ENCODE results near the gene HES3. TPM values are rescaled to one million over a fixed set of nuclear protein-coding genes. Genes with fewer than 3 reads are reported as not detected.

Gene HES3
- total RNA-seq, 2 donors from 2014 or later = not detected

GRCh38 chr1:6281511-6282402 is 37.8 kb downstream of the HES3 start:
- intact Hi-C loops (cut with DNase I) = no loop called here
- DNase-seq (no peak), ATAC-seq (no peak)

GRCh38 chr1:6282577-6283270 is 38.7 kb downstream of the HES3 start:
- DNase-seq = no peak
- intact Hi-C loops (cut with DNase I) = no loop called here
- Histone ChIP-seq H3K9me3 (no peaks in the 10 kb centered on the region), H3K27me3 (no peaks in the 10 kb centered on the region), H3K27ac (no peak overlapping the region), H3K4me3 (no peak overlapping the region), H3K36me3 (replicated peaks in 1 of 2; ENCODE audit: insufficient read depth in 1 of 2, low read depth in 2 of 2) (no peaks in the 10 kb centered on the region), H3K4me1 (peaks cover 7% of the 10 kb centered on the region)
- 91 to 93% methylated on average over 16 to 17 of the region's 17 CpGs for WGBS, 2 donors
- no peak for ATAC-seq
- TF ChIP-seq CTCF (IDR thresholded peaks at IDR 0.05) = no peak
- no peak for TF ChIP-seq POLR2A (IDR thresholded peaks at IDR 0.05)

More at GRCh38 chr1:6281511-6282402, 37.8 kb downstream of the HES3 start:
- WGBS, 2 donors = 75 to 78% methylated on average over 6 to 19 of the region's 19 CpGs
- H3K4me1 ChIP-seq = no peaks in the 10 kb centered on the region
- TF ChIP-seq CTCF (IDR thresholded peaks at IDR 0.05) = no peak
- no peak for TF ChIP-seq POLR2A (IDR thresholded peaks at IDR 0.05)
- no peaks in the 10 kb centered on the region for H3K27me3 ChIP-seq
- no peak overlapping the region for H3K4me3 ChIP-seq
- H3K27ac ChIP-seq = no peak overlapping the region
- no peaks in the 10 kb centered on the region for H3K36me3 ChIP-seq (replicated peaks in 1 of 2; ENCODE audit: insufficient read depth in 1 of 2, low read depth in 2 of 2)
- no peaks in the 10 kb centered on the region for H3K9me3 ChIP-seq

- peaks cover 11% of the 10 kb centered on the region for H3K4me1 ChIP-seq
- TF ChIP-seq POLR2A (IDR thresholded peaks at IDR 0.05) (no peak), CTCF (IDR thresholded peaks at IDR 0.05) (no peak)
- DNase-seq (no peak), ATAC-seq (no peak)
- intact Hi-C loops (cut with DNase I) = no loop called here
- 92 to 94% methylated on average over 8 to 11 of the region's 11 CpGs for WGBS, 2 donors
- no peaks in the 10 kb centered on the region for H3K9me3 ChIP-seq
- H3K4me3 ChIP-seq = no peak overlapping the region
- no peak overlapping the region for H3K27ac ChIP-seq
- H3K36me3 ChIP-seq (replicated peaks in 1 of 2; ENCODE audit: insufficient read depth in 1 of 2, low read depth in 2 of 2) = no peaks in the 10 kb centered on the region
- H3K27me3 ChIP-seq = no peaks in the 10 kb centered on the region
Measured at GRCh38 chr1:6285336-6285735, 41.4 kb downstream of the HES3 start.

GRCh38 chr1:6286266-6286665 is 42.3 kb downstream of the HES3 start:
- TF ChIP-seq POLR2A (IDR thresholded peaks at IDR 0.05) (no peak), CTCF (IDR thresholded peaks at IDR 0.05) (no peak)
- Histone ChIP-seq H3K27ac (no peak overlapping the region), H3K9me3 (no peaks in the 10 kb centered on the region), H3K4me3 (no peak overlapping the region), H3K4me1 (peaks cover 11% of the 10 kb centered on the region), H3K36me3 (replicated peaks in 1 of 2; ENCODE audit: insufficient read depth in 1 of 2, low read depth in 2 of 2) (no peaks in the 10 kb centered on the region), H3K27me3 (no peaks in the 10 kb centered on the region)
- intact Hi-C loops (cut with DNase I) = no loop called here
- DNase-seq (no peak), ATAC-seq (no peak)
- 90 to 97% methylated on average over 6 to 8 of the region's 8 CpGs for WGBS, 2 donors

Data from body of pancreas (tissue), 4 donors.